Rectal smooth muscle tissue (tissue), 1 donor: ENCODE data around the gene SMOC1.

Experiments
- H3K27ac ChIP-seq: one replicate; pipeline ENCODE4 v1.7.0; 2013; ENCODE audit warnings: low read depth, low read length, inconsistent platforms
- H3K27me3 ChIP-seq: one replicate; pipeline ENCODE4 v1.7.0; 2013; ENCODE audit warnings: low read length; ENCODE audit not compliant: control insufficient read depth, insufficient read depth
- H3K36me3 ChIP-seq: one replicate; pipeline ENCODE4 v1.7.0; 2013; ENCODE audit warnings: low read length; ENCODE audit not compliant: control insufficient read depth, insufficient read depth
- H3K4me1 ChIP-seq: one replicate; pipeline ENCODE4 v1.7.0; 2013; ENCODE audit warnings: low read length; ENCODE audit not compliant: control insufficient read depth, insufficient read depth
- H3K4me3 ChIP-seq: one replicate; pipeline ENCODE4 v1.7.0; 2013; ENCODE audit warnings: low read length
- H3K9ac ChIP-seq: one replicate; pipeline ENCODE4 v1.7.0; 2013; ENCODE audit warnings: low read length

The SMOC1 gene

DNA sequence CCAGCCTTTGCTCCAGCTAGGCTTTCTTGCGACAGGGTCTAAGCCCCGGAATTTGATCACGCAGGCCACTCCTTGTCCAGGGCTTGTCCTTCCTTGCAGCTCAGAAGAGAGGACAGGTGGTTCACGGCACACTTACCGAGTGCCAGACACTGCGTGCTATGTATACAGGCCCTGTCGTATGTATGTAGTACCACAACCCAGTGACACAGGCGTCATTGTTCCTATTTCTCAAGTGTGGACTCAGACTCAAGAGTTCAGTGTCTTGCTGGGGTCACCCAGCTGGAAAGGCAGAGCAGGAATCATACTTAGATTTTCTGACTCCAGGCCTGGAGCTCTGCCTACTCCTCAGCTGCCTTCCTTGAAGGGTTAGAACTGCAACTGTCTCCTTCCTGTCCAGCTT lies 153.9 kb downstream of the SMOC1 start:
- no peaks in the 10 kb centered on the region for H3K27me3 ChIP-seq

DNA sequence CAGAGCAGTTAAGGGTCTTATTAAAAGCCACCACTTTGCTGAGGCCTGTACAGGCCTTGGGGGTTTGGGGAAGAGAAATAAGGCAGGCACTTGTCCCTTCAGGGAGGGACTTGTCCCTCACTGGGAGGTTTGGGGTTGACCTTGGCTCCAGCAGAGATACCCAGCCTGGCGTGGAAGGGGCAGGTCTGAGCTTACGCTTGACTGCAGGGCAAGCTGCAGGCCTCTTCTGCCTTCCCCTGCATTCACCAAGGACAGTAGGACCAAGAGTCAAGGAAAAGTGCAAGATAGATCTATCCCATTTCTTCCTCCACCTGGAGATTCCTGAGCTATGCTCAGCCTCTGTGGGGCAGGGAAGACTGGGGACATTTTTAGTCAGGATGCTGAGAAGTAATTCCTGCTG lies 154.3 kb downstream of the SMOC1 start:
- Histone ChIP-seq H3K9ac (no peak overlapping the region), H3K27me3 (no peaks in the 10 kb centered on the region), H3K4me3 (no peak overlapping the region), H3K4me1 (no peaks in the 10 kb centered on the region), H3K36me3 (no peaks in the 10 kb centered on the region), H3K27ac (no peak overlapping the region)

More for the DNA sequence above, 153.9 kb downstream of the SMOC1 start:
- no peak overlapping the region for H3K9ac ChIP-seq
- no peak overlapping the region for H3K4me3 ChIP-seq
- no peaks in the 10 kb centered on the region for H3K36me3 ChIP-seq
- no peaks in the 10 kb centered on the region for H3K4me1 ChIP-seq
- H3K27ac ChIP-seq, result no peak overlapping the region

- Histone ChIP-seq H3K27ac (no peak overlapping the region), H3K4me3 (no peak overlapping the region), H3K9ac (no peak overlapping the region), H3K36me3 (no peaks in the 10 kb centered on the region), H3K4me1 (no peaks in the 10 kb centered on the region), H3K27me3 (no peaks in the 10 kb centered on the region)
Measured at GRCh38 chr14:70034257-70034656, 155.0 kb downstream of the SMOC1 start.

DNA sequence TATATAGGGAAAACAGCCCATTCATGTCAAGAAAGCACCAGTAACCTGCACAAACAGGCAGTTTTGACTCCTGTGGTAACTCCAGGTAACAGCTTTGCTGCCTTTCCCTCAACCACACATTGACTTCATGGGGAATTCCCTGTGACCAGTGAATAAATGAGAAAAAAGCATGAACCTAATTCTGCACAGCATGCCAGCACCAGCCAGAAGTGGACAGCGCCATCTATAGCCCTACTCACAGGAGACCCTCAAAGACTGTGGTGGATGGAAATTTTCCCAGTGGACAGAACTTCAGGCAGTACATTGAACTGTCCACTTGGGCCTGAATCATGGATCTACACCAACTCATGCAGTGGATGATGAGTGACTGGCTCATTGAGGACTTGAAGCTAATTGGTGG lies 157.4 kb downstream of the SMOC1 start:
- Histone ChIP-seq H3K4me3 (no peak overlapping the region), H3K4me1 (no peaks in the 10 kb centered on the region), H3K36me3 (no peaks in the 10 kb centered on the region), H3K27ac (no peak overlapping the region), H3K27me3 (no peaks in the 10 kb centered on the region), H3K9ac (no peak overlapping the region)

- no peaks in the 10 kb centered on the region for H3K36me3 ChIP-seq
- no peak overlapping the region for H3K9ac ChIP-seq
- H3K4me1 ChIP-seq, result no peaks in the 10 kb centered on the region
- H3K27me3 ChIP-seq, result no peaks in the 10 kb centered on the region
- H3K4me3 ChIP-seq, result no peak overlapping the region
- no peak overlapping the region for H3K27ac ChIP-seq
Measured at GRCh38 chr14:70043001-70043400, 163.8 kb downstream of the SMOC1 start.

DNA sequence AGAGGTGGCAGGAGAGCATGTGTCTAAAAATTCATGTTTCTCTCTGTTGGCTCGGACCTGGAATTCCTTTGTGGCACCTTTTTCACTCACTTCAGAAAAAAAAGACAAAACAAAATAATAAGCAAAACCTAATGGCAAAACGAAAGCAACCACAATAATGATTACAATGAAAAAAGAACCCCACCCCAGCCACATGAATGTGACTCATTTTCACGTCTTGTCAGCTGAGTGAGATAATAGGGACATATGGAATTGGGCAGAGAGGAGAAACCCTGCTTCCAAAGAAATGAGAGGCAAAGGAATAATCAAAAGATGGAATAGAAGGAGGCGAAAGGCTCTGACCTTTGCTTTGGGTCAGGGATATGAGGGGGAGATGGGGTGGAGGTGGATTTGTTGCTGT lies 166.1 kb downstream of the SMOC1 start:
- Histone ChIP-seq H3K27ac (no peak overlapping the region), H3K36me3 (no peaks in the 10 kb centered on the region), H3K4me3 (no peak overlapping the region), H3K27me3 (no peaks in the 10 kb centered on the region), H3K4me1 (no peaks in the 10 kb centered on the region), H3K9ac (no peak overlapping the region)

GRCh38 chr14:70045844-70046535 lies 166.8 kb downstream of the SMOC1 start:
- H3K9ac ChIP-seq, result no peak overlapping the region
- H3K27me3 ChIP-seq, result no peaks in the 10 kb centered on the region
- no peak overlapping the region for H3K27ac ChIP-seq
- no peaks in the 10 kb centered on the region for H3K4me1 ChIP-seq
- H3K36me3 ChIP-seq, result no peaks in the 10 kb centered on the region
- H3K4me3 ChIP-seq, result no peak overlapping the region

- H3K4me3 ChIP-seq, result no peak overlapping the region
- no peaks in the 10 kb centered on the region for H3K4me1 ChIP-seq
- no peak overlapping the region for H3K27ac ChIP-seq
- H3K36me3 ChIP-seq, result no peaks in the 10 kb centered on the region
- no peak overlapping the region for H3K9ac ChIP-seq
- no peaks in the 10 kb centered on the region for H3K27me3 ChIP-seq
Measured at GRCh38 chr14:70047598-70048312, 168.5 kb downstream of the SMOC1 start.

DNA sequence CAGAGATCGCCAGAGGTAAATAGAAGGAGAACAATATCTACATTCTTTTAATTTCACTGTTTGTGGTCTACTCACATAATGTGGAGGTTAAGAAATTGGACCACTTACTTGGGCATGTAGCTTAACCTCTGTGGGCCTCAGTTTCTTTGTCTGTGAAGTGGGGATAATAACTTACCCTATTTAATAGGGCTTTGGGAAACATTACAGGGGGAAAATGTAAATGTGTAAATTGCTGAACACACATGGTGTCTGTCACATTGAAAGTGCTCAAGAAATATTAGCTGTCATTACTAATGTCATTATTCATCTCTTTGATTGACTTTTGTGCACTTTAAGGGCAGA lies 169.1 kb downstream of the SMOC1 start:
- no peaks in the 10 kb centered on the region for H3K36me3 ChIP-seq
- H3K4me1 ChIP-seq, result no peaks in the 10 kb centered on the region
- no peak overlapping the region for H3K4me3 ChIP-seq
- no peak overlapping the region for H3K27ac ChIP-seq
- no peak overlapping the region for H3K9ac ChIP-seq
- no peaks in the 10 kb centered on the region for H3K27me3 ChIP-seq

DNA sequence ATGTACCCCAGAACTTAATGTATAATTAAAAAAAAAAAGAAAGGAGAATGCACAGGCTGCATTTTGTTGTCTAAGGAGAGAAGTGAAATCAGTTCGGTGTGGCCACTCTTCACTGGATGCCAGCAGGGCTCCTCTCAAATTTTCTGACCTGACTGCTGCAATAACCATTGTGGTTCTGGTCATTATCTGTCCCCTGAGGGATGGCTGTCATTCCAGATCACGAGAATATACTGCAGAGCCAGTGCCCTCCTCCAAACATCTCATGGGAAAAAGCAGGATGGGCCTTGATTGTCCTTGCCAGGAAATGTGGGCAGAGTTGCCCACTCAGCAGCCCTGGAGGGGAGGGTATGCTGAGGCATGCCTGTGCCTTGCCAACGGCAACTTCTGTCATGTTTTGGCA lies 170.4 kb downstream of the SMOC1 start:
- no peaks in the 10 kb centered on the region for H3K36me3 ChIP-seq
- no peak overlapping the region for H3K27ac ChIP-seq
- no peak overlapping the region for H3K4me3 ChIP-seq
- H3K4me1 ChIP-seq, result no peaks in the 10 kb centered on the region
- no peak overlapping the region for H3K9ac ChIP-seq
- no peaks in the 10 kb centered on the region for H3K27me3 ChIP-seq

DNA sequence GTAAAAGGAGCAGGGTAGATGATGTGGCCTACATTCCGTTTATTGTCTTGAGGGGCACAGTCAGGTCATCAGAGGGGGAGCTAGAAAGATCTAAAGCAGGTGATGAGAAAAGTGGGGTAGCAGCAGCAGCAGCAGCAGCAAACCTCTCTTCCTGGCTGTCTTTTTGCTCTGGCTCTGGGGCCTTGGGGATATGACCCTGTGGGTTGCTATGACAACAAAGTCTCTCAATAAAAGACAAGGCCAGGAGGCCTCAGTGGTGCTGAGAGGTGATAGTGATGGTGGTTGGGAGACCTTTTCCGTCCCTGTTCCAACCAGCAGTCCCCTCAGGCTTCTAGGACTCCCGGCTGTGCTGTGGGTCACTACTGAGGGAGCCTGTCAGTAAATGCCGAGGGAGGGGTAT lies 170.9 kb downstream of the SMOC1 start:
- no peak overlapping the region for H3K9ac ChIP-seq
- H3K27ac ChIP-seq, result no peak overlapping the region
- no peak overlapping the region for H3K4me3 ChIP-seq
- no peaks in the 10 kb centered on the region for H3K27me3 ChIP-seq
- no peaks in the 10 kb centered on the region for H3K4me1 ChIP-seq
- H3K36me3 ChIP-seq, result no peaks in the 10 kb centered on the region

DNA sequence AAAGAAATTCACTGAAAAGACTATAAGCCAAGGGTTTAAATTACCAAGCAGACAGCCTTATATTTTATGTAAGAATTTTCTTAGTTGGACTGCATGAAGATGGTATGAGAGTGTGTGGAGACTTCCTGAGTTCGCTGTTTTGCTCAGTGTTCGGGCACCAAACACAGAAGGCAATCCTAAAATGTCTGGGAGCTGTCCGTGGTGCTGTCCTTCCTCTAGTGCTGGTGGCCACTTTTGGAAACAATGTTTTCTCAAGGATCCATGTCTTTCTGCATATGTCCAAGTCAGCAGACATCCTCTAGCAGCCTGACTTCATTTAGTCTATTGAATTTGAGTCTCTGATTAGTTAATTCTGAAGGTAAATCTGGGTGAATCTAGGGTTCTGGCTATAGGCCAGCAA lies 173.8 kb downstream of the SMOC1 start:
- Histone ChIP-seq H3K27ac (no peak overlapping the region), H3K4me1 (no peaks in the 10 kb centered on the region), H3K36me3 (no peaks in the 10 kb centered on the region), H3K9ac (no peak overlapping the region), H3K4me3 (no peak overlapping the region), H3K27me3 (no peaks in the 10 kb centered on the region)

DNA sequence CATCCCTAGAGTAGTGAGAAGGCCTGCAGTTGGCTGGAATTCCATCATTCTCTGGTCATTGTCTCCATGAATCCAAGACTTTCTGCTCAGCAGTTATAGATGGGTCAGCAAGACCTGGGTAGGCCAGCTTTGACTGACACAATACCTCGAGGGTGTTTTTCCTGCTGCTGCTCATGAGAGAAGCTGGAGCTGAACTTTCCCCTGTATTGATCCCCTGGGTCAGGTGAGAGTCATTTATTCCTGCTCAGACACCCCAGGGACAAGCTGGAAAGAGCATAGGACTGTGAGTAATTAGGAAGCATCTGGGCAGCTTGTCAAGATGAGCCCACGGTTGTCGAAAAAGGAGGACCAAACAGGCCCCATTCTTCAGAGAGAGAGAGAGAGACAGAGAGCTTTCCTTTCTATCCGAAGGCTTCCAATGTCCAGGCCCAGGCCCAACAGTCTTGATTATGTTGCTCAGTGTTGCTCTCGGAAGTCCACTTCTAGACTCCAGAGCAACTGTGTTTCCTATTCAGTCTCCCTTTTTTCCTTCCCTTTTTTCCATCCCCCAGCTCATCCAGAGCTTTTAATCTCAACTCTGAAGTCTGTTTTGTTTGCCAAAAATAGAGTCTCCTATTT lies 178.4 kb downstream of the SMOC1 start:
- Histone ChIP-seq H3K9ac (no peak overlapping the region), H3K4me1 (no peaks in the 10 kb centered on the region), H3K27ac (no peak overlapping the region), H3K27me3 (no peaks in the 10 kb centered on the region), H3K36me3 (no peaks in the 10 kb centered on the region), H3K4me3 (no peak overlapping the region)
